B cell (primary cell): ENCODE data around the gene EIF3J. TPM values are rescaled to one million over a fixed set of nuclear protein-coding genes. Genes with fewer than 3 reads are reported as not detected.

Experiments used
- ATAC-seq: fragments of 200-7000 bp; cut with Tn5 transposase; one replicate; pipeline ENCODE4 v1.10.0; 2021; ENCODE audit warnings: low read depth, mild to moderate bottlenecking, moderate number of reproducible peaks, moderate library complexity
- CTCF ChIA-PET: fragments of 350-600 bp; sonication (Branson Sonifier 250); formaldehyde crosslinking; loops from one replicate; lab custom pipeline; 2021; ENCODE audit warnings: antibody characterized with exemption, inconsistent platforms; lab: Charles Lee
- POLR2A ChIA-PET: fragments of 350-600 bp; sonication (Branson Sonifier 250); formaldehyde crosslinking; loops from one replicate; lab custom pipeline; 2021; ENCODE audit warnings: antibody characterized with exemption; lab: Charles Lee
- DNase-seq: peaks from one replicate; pipeline ENCODE4 v3.0.0; 2013
- H2AFZ ChIP-seq: 2 replicates; pipeline ENCODE4 v1.6.1; 2012; ENCODE audit warnings: mild to moderate bottlenecking, low read depth, low read length; ENCODE audit not compliant: insufficient read depth, poor library complexity, severe bottlenecking
- H3K27ac ChIP-seq, 2 donors: 1 replicate in 1 of 2; 2 replicates in 1 of 2; pipeline ENCODE4 v1.5.1; 2012 to 2013; ENCODE audit warnings: low read length in 2 of 2, mild to moderate bottlenecking in 2 of 2, moderate library complexity in 1 of 2
- H3K27me3 ChIP-seq, 4 experiments: fragments of 200-600 bp in 1 of 4; sonication (generic) in 1 of 4; replicated peaks in 1 of 4; 1 replicate in 2 of 4; 2 replicates in 2 of 4; pipeline versions ENCODE4 v1.6.1 to v1.7.0; 2013 to 2016; ENCODE audit warnings: low read length in 3 of 4, mild to moderate bottlenecking in 2 of 4, mixed read lengths in 1 of 4, moderate library complexity in 1 of 4; ENCODE audit not compliant: insufficient read depth in 4 of 4, control insufficient read depth in 3 of 4; ENCODE audit errors: control extremely low read depth in 1 of 4
- H3K36me3 ChIP-seq, 2 experiments: replicated peaks in 1 of 2; 1 replicate in 1 of 2; 2 replicates in 1 of 2; pipeline versions ENCODE4 v1.6.1 to v1.7.1; 2013; ENCODE audit warnings: low read length in 1 of 2; ENCODE audit not compliant: insufficient read depth in 2 of 2, control insufficient read depth in 1 of 2; ENCODE audit errors: control extremely low read depth in 1 of 2, extremely low read depth in 1 of 2
- H3K4me1 ChIP-seq, 2 donors: fragments of 200-600 bp in 1 of 2; sonication (generic) in 1 of 2; 1 replicate in 1 of 2; 2 replicates in 1 of 2; pipeline versions ENCODE4 v1.5.1 to v1.6.1; 2013 to 2017; ENCODE audit warnings: low read length in 2 of 2; ENCODE audit not compliant: control insufficient read depth in 2 of 2, insufficient read depth in 2 of 2
- H3K4me2 ChIP-seq: replicated peaks from 2 replicates; pipeline ENCODE3; 2012; ENCODE audit warnings: mild to moderate bottlenecking, low read depth, low read length; ENCODE audit not compliant: poor library complexity, severe bottlenecking
- H3K4me3 ChIP-seq, 5 experiments: fragments of 200-600 bp in 1 of 5; sonication (generic) in 1 of 5; 1 replicate in 3 of 5; 2 replicates in 2 of 5; pipeline versions ENCODE4 v1.5.1 to v1.7.0; 2011 to 2016; ENCODE audit warnings: low read length in 4 of 5, mild to moderate bottlenecking in 4 of 5, low read depth in 2 of 5, control low read depth in 1 of 5, moderate library complexity in 1 of 5; ENCODE audit not compliant: insufficient read depth in 1 of 5; ENCODE audit errors: control extremely low read depth in 1 of 5, extremely low read depth in 1 of 5
- H3K79me2 ChIP-seq: fragments of 200-600 bp; sonication (generic); one replicate; pipeline ENCODE4 v1.6.0; 2016; ENCODE audit warnings: low read length; ENCODE audit not compliant: control insufficient read depth, insufficient read depth
- H3K9ac ChIP-seq: fragments of 200-600 bp; sonication (generic); 2 replicates; pipeline ENCODE4 v1.6.1; 2017; ENCODE audit warnings: mild to moderate bottlenecking, low read length, moderate library complexity
- H3K9me3 ChIP-seq, 3 donors: one replicate each; pipeline versions ENCODE4 v1.6.1 to v1.7.1; 2013; ENCODE audit warnings: low read length in 2 of 3; ENCODE audit not compliant: control insufficient read depth in 2 of 3, insufficient read depth in 1 of 3; ENCODE audit errors: control extremely low read depth in 1 of 3
- H4K20me1 ChIP-seq: 2 replicates; pipeline ENCODE4 v1.6.0; 2012; ENCODE audit warnings: mild to moderate bottlenecking, low read length; ENCODE audit not compliant: insufficient read depth, control insufficient read depth, poor library complexity, severe bottlenecking
- H3K27ac Mint-ChIP-seq: one replicate; pipeline ENCODE4 v1.8.0; 2021; ENCODE audit warnings: mixed read lengths
- H3K27me3 Mint-ChIP-seq: one replicate; pipeline ENCODE4 v1.8.0; 2021; ENCODE audit warnings: mixed read lengths
- H3K4me1 Mint-ChIP-seq: one replicate; pipeline ENCODE4 v1.8.0; 2021; ENCODE audit warnings: mixed read lengths
- H3K4me3 Mint-ChIP-seq: one replicate; pipeline ENCODE4 v1.8.0; 2021; ENCODE audit warnings: mixed read lengths
- H3K9me3 Mint-ChIP-seq: one replicate; pipeline ENCODE4 v1.8.0; 2022; ENCODE audit warnings: mixed read lengths; ENCODE audit not compliant: insufficient read depth
- CTCF ChIP-seq: fragments of 200-600 bp; IDR thresholded peaks from one replicate; pipeline ENCODE4 v1.8.0; 2022; ENCODE audit warnings: antibody characterized with exemption, mild to moderate bottlenecking
- EZH2 ChIP-seq: IDR thresholded peaks from 2 replicates; pipeline ENCODE4 v1.6.1; 2012; ENCODE audit warnings: borderline replicate concordance, low read depth, mild to moderate bottlenecking, moderate library complexity, low read length; ENCODE audit not compliant: insufficient read depth, poor library complexity, severe bottlenecking
- WGBS: methylation state at CpG from one replicate; pipeline ENCODE4 v1.1.5; 2013; ENCODE audit warnings: missing lambda C conversion rate; ENCODE audit not compliant: insufficient coverage; 5-methylcytosine and 5-hydroxymethylcytosine counted together
- intact Hi-C: fragments of 100-400 bp; cut with micrococcal nuclease; formaldehyde crosslinking; loops from one replicate; pipeline ENCODE4 v1.10.0; 2022
- polyA plus RNA-seq: library from polyadenylated mRNA; depleted of rRNA; stranded (reverse); fragments of >200 nt; gene quantifications from 2 replicates; pipeline ENCODE4 v1.2.3, GENCODE V29; 2012
- total RNA-seq, 2 donors: library from RNA; stranded (reverse); fragments of 120-200 nt in 1 of 2; gene quantifications; 1 replicate in 1 of 2; 2 replicates in 1 of 2; pipeline versions ENCODE4 v1.2.3 to v1.2.4, GENCODE V29; 2013 to 2022

The EIF3J gene
- total and polyA plus RNA-seq, 2 donors (not counting 1 experiment from before 2014, with no cell fraction given), result 16.5 to 66.7 TPM

GRCh38 chr15:44574734-44575133, 37.8 kb downstream of the EIF3J start:
- Histone ChIP-seq H3K79me2 (peaks cover 39% of the 10 kb centered on the region), H3K9ac (no peak overlapping the region), H3K4me2 (no peak overlapping the region), H3K27me3 (no peaks in the 10 kb centered on the region), H2AFZ (no peak overlapping the region), H3K36me3 (peaks cover 9 to 47% of the 10 kb centered on the region in 2 experiments), H3K27ac (no peak overlapping the region), H4K20me1 (peaks cover 12% of the 10 kb centered on the region), H3K4me1 (peaks cover 6 to 10% of the 10 kb centered on the region in 2 donors), H3K9me3 (no peaks in the 10 kb centered on the region), H3K4me3 (no peak overlapping the region)
- ATAC-seq (no peak), DNase-seq (no peak)
- intact Hi-C loops, result no loop called here
- no peak overlapping the region for H3K4me3 Mint-ChIP-seq
- H3K4me1 Mint-ChIP-seq, result peaks cover 4% of the 10 kb centered on the region
- POLR2A ChIA-PET, result interaction anchor here (0.7 kb wide), 1 partner anchor 155 kb away, joined by 7 read pairs; no protein-coding TSS in a partner anchor
- H3K9me3 Mint-ChIP-seq, result no peaks in the 10 kb centered on the region
- CTCF ChIA-PET, result interaction anchor here (0.7 to 1.0 kb wide), 3 partner anchors 9 to 218 kb away, joined by 3 to 6 read pairs (median 3); no protein-coding TSS in a partner anchor
- TF ChIP-seq CTCF (no peak), EZH2 (no peak)
- WGBS, result 100% methylated on average over 1 of the region's 1 CpG
- H3K27me3 Mint-ChIP-seq, result no peaks in the 10 kb centered on the region
- H3K27ac Mint-ChIP-seq, result peak overlapping the region; percentile 77

GRCh38 chr15:44580105-44580504, 43.2 kb downstream of the EIF3J start:
- H3K4me1 Mint-ChIP-seq, result peaks cover 7% of the 10 kb centered on the region
- H3K9ac ChIP-seq, result no peak overlapping the region

More at GRCh38 chr15:44580105-44580504, 43.2 kb downstream of the EIF3J start:
- Histone ChIP-seq H3K4me1 (peaks cover 6 to 10% of the 10 kb centered on the region in 2 donors), H3K27me3 (no peaks in the 10 kb centered on the region), H3K4me3 (no peak overlapping the region), H3K9me3 (no peaks in the 10 kb centered on the region), H4K20me1 (peaks cover 12% of the 10 kb centered on the region), H3K79me2 (peaks cover 44% of the 10 kb centered on the region), H3K4me2 (no peak overlapping the region), H3K36me3 (peaks cover 15 to 38% of the 10 kb centered on the region in 2 experiments), H2AFZ (no peak overlapping the region), H3K27ac (no peak overlapping the region)
- DNase-seq (no peak), ATAC-seq (no peak)
- Mint-ChIP-seq H3K27me3 (no peaks in the 10 kb centered on the region), H3K9me3 (no peaks in the 10 kb centered on the region), H3K27ac (no peak overlapping the region), H3K4me3 (no peak overlapping the region)
- intact Hi-C loops, result loop anchor here (10.0 kb wide), 1 partner anchor 345 kb away; no protein-coding TSS in a partner anchor
- TF ChIP-seq EZH2 (no peak), CTCF (no peak)
- ChIA-PET POLR2A (no interaction called here), CTCF (interaction anchor here (0.7 to 6.1 kb wide), 19 partner anchors 8 to 457 kb away, joined by 3 to 81 read pairs (median 5); partner anchors contain the start of genes SPG11 and TRIM69)
- no CpG with 5 or more reads among the region's 2 CpGs for WGBS
